ENCODE measurements around the gene MAGI2.

The MAGI2 gene

GRCh38 chr7:78198756-78199155 lies 1254.7 kb downstream of the MAGI2 start:
- no peak for DNase-seq (ENCODE audit: extremely low spot score)
- TF ChIP-seq CTCF (IDR thresholded peaks at IDR 0.05; ENCODE audit: control extremely low read depth, extremely low read depth, low read depth, missing control alignments) = no peak
- ChIA-PET CTCF (interaction anchor here (1.1 to 1.7 kb wide), 3 partner anchors 10 to 28 kb away, joined by 3 to 4 read pairs (median 3); no protein-coding TSS in a partner anchor), POLR2A (no interaction called here)

- ChIA-PET CTCF (interaction anchor here (1.5 kb wide), 1 partner anchor 26 kb away, joined by 3 read pairs; no protein-coding TSS in a partner anchor), POLR2A (no interaction called here)
- no peak for TF ChIP-seq CTCF (IDR thresholded peaks at IDR 0.05; ENCODE audit: control extremely low read depth, extremely low read depth, low read depth, missing control alignments)
Observed at GRCh38 chr7:78197447-78197846, 1256.0 kb downstream of the MAGI2 start.

GRCh38 chr7:78195281-78195680 lies 1258.2 kb downstream of the MAGI2 start:
- TF ChIP-seq CTCF (IDR thresholded peaks at IDR 0.05; ENCODE audit: control extremely low read depth, extremely low read depth, low read depth, missing control alignments) = no peak
- CTCF ChIA-PET = no interaction called here

More at GRCh38 chr7:78197447-78197846, 1256.0 kb downstream of the MAGI2 start:
- no peak for DNase-seq (ENCODE audit: extremely low spot score)

GRCh38 chr7:78194611-78195010 lies 1258.9 kb downstream of the MAGI2 start:
- ChIA-PET POLR2A (no interaction called here), CTCF (no interaction called here)
- DNase-seq (ENCODE audit: extremely low spot score) = no peak
- TF ChIP-seq CTCF (IDR thresholded peaks at IDR 0.05; ENCODE audit: control extremely low read depth, extremely low read depth, low read depth, missing control alignments) = no peak

More at GRCh38 chr7:78195281-78195680, 1258.2 kb downstream of the MAGI2 start:
- POLR2A ChIA-PET = no interaction called here
- DNase-seq (ENCODE audit: extremely low spot score) = no peak

GRCh38 chr7:78191475-78192079 lies 1261.9 kb downstream of the MAGI2 start:
- TF ChIP-seq CTCF (IDR thresholded peaks at IDR 0.05; ENCODE audit: control extremely low read depth, extremely low read depth, low read depth, missing control alignments) = no peak
- CTCF ChIA-PET = interaction anchor here (0.9 to 1.4 kb wide), 3 partner anchors 8 to 16 kb away, joined by 3 to 4 read pairs (median 3); no protein-coding TSS in a partner anchor
- POLR2A ChIA-PET = no interaction called here
- DNase-seq (ENCODE audit: extremely low spot score) = no peak

GRCh38 chr7:78189762-78190161 lies 1263.7 kb downstream of the MAGI2 start:
- CTCF ChIA-PET = no interaction called here
- DNase-seq (ENCODE audit: extremely low spot score) = no peak
- no peak for TF ChIP-seq CTCF (IDR thresholded peaks at IDR 0.05; ENCODE audit: control extremely low read depth, extremely low read depth, low read depth, missing control alignments)
- POLR2A ChIA-PET = no interaction called here
